K562 (cell line): ENCODE measurements around the gene PTGER2.

Experiments used
- EP300 ChIP-seq: IDR thresholded peaks from 2 replicates; pipeline ENCODE4 v1.6.1; 2012; ENCODE audit warnings: low read length, improper control_type of control experiment
- ZNF639 ChIP-seq, 2 experiments: fragments of 200-800 bp in 1 of 2; sonication (Bioruptor generic) in 1 of 2; sonication (generic) in 1 of 2; formaldehyde crosslinking in 1 of 2; IDR thresholded peaks in 1 of 2; conservative IDR thresholded peaks in 1 of 2; 2 replicates each; pipeline versions ENCODE4 v1.5.0 to v1.6.1; 2016 to 2020; ENCODE audit warnings: missing compliant biosample characterization in 1 of 2, missing genetic modification characterization in 1 of 2, missing genetic modification reagents in 1 of 2

DNA sequence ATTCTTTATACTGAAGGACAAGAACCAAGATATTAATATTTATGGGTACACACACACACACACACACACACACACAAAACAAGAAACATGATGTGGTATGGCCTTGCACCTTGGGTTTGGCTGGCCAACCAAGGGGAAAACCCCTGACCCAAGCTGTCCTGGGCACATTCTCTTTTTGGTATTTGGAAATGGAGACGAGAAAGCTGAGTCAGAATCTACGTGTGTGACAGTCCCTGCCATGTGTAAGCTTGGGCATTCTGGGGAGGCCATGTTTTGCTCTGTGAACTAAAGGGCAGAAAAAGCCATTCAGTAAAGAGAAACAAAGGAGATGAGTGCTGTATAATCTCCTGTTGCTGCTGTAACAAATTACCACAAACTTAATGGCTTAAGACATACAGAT, 35.6 kb downstream of the PTGER2 start:
- TF ChIP-seq ZNF639 (CRISPR knock-in tag; conservative IDR thresholded peaks at IDR 0.05 in 1 of 2, IDR thresholded peaks at IDR 0.05 in 1 of 2) (no peak), EP300 (no peak)
